DND-41 (cell line): Measurements from ENCODE around the gene CHMP2B.
"Not testable (repeated sequence)": the region's sequence is repeated elsewhere in the genome, so short reads cannot be mapped to it uniquely, and the experiment has no call there.

ENCODE experiments used
- EZH2 ChIP-seq: IDR thresholded peaks from 3 replicates; pipeline ENCODE4 v1.6.1; 2012; ENCODE audit warnings: borderline replicate concordance, low read depth, mild to moderate bottlenecking, moderate library complexity, low read length, inconsistent platforms; ENCODE audit not compliant: severe bottlenecking
- TF ChIP-seq, protein P1 (sequence below): IDR thresholded peaks from 2 replicates; pipeline ENCODE4 v1.5.1; 2012; ENCODE audit warnings: borderline replicate concordance, low read length, moderate library complexity, mild to moderate bottlenecking; ENCODE audit not compliant: poor library complexity, severe bottlenecking; ENCODE audit errors: extremely low read depth

DNA sequence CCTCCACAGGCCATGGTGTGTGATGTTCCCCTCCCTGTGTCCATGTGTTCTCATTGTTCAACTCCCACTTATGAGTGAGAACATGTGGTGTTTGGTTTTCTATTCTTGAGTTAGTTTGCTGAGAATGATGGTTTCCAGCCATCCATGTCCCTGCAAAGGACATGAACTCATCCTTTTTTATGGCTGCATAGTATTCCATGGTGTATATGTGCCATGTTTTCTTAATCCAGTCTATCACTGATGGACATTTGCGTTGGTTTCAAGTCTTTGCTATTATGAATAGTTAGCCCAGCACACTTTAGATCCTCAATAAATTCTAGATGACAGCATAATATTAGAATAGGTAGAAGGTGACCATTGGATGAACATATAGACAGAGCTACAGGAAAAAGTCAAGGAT, 77.9 kb downstream of the CHMP2B start:
- TF ChIP-seq, protein P1, sequence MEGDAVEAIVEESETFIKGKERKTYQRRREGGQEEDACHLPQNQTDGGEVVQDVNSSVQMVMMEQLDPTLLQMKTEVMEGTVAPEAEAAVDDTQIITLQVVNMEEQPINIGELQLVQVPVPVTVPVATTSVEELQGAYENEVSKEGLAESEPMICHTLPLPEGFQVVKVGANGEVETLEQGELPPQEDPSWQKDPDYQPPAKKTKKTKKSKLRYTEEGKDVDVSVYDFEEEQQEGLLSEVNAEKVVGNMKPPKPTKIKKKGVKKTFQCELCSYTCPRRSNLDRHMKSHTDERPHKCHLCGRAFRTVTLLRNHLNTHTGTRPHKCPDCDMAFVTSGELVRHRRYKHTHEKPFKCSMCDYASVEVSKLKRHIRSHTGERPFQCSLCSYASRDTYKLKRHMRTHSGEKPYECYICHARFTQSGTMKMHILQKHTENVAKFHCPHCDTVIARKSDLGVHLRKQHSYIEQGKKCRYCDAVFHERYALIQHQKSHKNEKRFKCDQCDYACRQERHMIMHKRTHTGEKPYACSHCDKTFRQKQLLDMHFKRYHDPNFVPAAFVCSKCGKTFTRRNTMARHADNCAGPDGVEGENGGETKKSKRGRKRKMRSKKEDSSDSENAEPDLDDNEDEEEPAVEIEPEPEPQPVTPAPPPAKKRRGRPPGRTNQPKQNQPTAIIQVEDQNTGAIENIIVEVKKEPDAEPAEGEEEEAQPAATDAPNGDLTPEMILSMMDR: not testable (repeated sequence)
- TF ChIP-seq EZH2: not testable (repeated sequence)
